Upper lobe of right lung (tissue), 1 donor: Measurements from ENCODE around the gene ADAP1. TPM values are rescaled to one million over a fixed set of nuclear protein-coding genes. Genes with fewer than 3 reads are reported as not detected.

Experiments used
- ATAC-seq: fragments of 200-7000 bp; cut with Tn5 transposase; one replicate; pipeline ENCODE4 v1.9.1; 2020; ENCODE audit warnings: mild to moderate bottlenecking, moderate library complexity
- DNase-seq: peaks from one replicate; pipeline ENCODE4 v3.0.0-alpha.2; 2020
- H3K27ac ChIP-seq: fragments of 200-600 bp; one replicate; pipeline ENCODE4 v1.8.0; 2022
- H3K27me3 ChIP-seq: fragments of 200-600 bp; one replicate; pipeline ENCODE4 v1.8.0; 2022; ENCODE audit warnings: mild to moderate bottlenecking
- H3K36me3 ChIP-seq: fragments of 200-600 bp; one replicate; pipeline ENCODE4 v1.8.0; 2022
- H3K4me1 ChIP-seq: fragments of 200-600 bp; one replicate; pipeline ENCODE4 v1.8.0; 2022
- H3K4me3 ChIP-seq: fragments of 200-600 bp; one replicate; pipeline ENCODE4 v1.8.0; 2022; ENCODE audit warnings: mild to moderate bottlenecking
- H3K9me3 ChIP-seq: fragments of 200-600 bp; one replicate; pipeline ENCODE4 v1.8.0; 2022
- intact Hi-C: fragments of 100-400 bp; cut with DNase I; formaldehyde crosslinking; loops from one replicate; pipeline ENCODE4 v1.11.0; 2022
- total RNA-seq: library from RNA; stranded (reverse); fragmentation: NEBNext Ultra II Directional; extraction: Animal tissue kit (Norgen Biotek cat#: 25700); gene quantifications from one replicate; pipeline ENCODE4 v1.2.1, GENCODE V29; 2021
- TF ChIP-seq, protein P1 (sequence below): fragments of 200-600 bp; IDR thresholded peaks from one replicate; pipeline ENCODE4 v1.8.0; 2022; ENCODE audit warnings: antibody characterized with exemption
- donor health status: DM: no; HTN: yes; CAD: no; lungs with severe emphysema.

ADAP1 gene
- total RNA-seq, 1 donor from 2014 or later = 30.7 TPM

GRCh38 chr7:935874-936385 is 18.6 kb downstream of the ADAP1 start:
- DNase-seq (no peak), ATAC-seq (no peak)
- H3K9me3 ChIP-seq = no peaks in the 10 kb centered on the region
- no peak overlapping the region for H3K4me3 ChIP-seq
- H3K36me3 ChIP-seq = no peaks in the 10 kb centered on the region
- intact Hi-C loops = no loop called here
- no peaks in the 10 kb centered on the region for H3K27me3 ChIP-seq
- no peak overlapping the region for H3K27ac ChIP-seq
- TF ChIP-seq, protein P1, sequence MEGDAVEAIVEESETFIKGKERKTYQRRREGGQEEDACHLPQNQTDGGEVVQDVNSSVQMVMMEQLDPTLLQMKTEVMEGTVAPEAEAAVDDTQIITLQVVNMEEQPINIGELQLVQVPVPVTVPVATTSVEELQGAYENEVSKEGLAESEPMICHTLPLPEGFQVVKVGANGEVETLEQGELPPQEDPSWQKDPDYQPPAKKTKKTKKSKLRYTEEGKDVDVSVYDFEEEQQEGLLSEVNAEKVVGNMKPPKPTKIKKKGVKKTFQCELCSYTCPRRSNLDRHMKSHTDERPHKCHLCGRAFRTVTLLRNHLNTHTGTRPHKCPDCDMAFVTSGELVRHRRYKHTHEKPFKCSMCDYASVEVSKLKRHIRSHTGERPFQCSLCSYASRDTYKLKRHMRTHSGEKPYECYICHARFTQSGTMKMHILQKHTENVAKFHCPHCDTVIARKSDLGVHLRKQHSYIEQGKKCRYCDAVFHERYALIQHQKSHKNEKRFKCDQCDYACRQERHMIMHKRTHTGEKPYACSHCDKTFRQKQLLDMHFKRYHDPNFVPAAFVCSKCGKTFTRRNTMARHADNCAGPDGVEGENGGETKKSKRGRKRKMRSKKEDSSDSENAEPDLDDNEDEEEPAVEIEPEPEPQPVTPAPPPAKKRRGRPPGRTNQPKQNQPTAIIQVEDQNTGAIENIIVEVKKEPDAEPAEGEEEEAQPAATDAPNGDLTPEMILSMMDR = no peak
- no peaks in the 10 kb centered on the region for H3K4me1 ChIP-seq

GRCh38 chr7:935164-935873 is 19.2 kb downstream of the ADAP1 start:
- Histone ChIP-seq H3K9me3 (no peaks in the 10 kb centered on the region), H3K4me1 (no peaks in the 10 kb centered on the region), H3K27ac (no peak overlapping the region), H3K27me3 (no peaks in the 10 kb centered on the region), H3K4me3 (no peak overlapping the region), H3K36me3 (no peaks in the 10 kb centered on the region)
- DNase-seq = peak; percentile 57
- TF ChIP-seq, protein P1 = no peak
- intact Hi-C loops = no loop called here
- ATAC-seq = no peak

DNA sequence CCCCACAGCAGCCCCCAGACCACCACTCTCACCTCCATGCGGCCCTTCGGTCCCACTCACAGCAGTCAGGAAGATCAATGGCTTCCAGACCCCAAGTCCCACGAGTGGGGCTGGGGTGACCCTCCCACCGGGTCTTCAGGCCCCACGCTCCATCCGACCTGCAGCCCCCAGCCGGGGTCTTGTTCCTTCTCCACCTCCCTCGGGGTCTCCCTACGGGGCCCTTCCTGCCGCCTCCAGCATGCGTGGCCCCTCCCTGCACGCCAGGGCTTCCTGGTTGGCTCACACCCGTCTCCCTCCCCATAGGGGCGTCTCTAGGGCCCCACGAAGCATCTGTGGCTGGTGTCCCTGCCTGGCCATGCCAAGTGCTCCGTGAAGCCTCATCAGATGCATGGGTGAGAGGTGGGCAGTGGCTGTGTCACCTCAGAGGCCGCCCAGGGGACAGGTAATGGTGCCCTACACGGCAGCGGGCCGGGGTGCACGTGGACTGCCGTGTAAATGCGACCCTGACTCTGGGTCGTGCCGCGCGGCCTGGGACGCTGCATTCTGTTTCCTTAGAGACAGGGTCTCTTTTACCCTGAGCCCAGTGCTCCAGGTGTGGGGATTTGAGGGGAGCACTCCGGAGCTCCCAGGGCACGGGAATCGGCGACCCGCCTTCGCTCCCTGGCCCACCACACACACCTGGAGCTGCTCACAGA is 19.9 kb downstream of the ADAP1 start:
- DNase-seq (peak; percentile 51), ATAC-seq (no peak)
- Histone ChIP-seq H3K9me3 (no peaks in the 10 kb centered on the region), H3K27me3 (no peaks in the 10 kb centered on the region), H3K36me3 (no peaks in the 10 kb centered on the region), H3K4me1 (no peaks in the 10 kb centered on the region), H3K27ac (no peak overlapping the region), H3K4me3 (no peak overlapping the region)
- intact Hi-C loops = no loop called here
- TF ChIP-seq, protein P1 = no peak

DNA sequence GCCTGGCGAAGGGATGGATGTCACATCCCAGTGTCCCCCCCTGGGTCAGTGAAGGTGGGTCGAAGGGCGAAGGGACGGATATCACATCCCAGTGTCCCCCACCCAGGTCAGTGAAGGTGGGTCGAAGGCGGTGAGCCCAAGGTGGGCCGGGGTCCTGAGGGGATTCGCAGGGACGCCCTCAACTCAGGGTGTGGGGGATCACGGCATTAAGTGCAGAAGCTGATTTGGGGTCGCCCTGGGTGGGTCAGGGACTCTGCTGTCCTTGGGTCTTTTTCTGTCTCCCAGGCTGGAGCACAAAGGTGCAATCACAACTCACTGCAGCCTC is 21.9 kb downstream of the ADAP1 start:
- H3K4me1 ChIP-seq = no peaks in the 10 kb centered on the region
- H3K27me3 ChIP-seq = no peaks in the 10 kb centered on the region
- ATAC-seq (no peak), DNase-seq (peak; percentile 54)
- no peak overlapping the region for H3K4me3 ChIP-seq
- no peak overlapping the region for H3K27ac ChIP-seq
- no peaks in the 10 kb centered on the region for H3K9me3 ChIP-seq
- TF ChIP-seq, protein P1 = no peak
- intact Hi-C loops = no loop called here
- H3K36me3 ChIP-seq = no peaks in the 10 kb centered on the region

DNA sequence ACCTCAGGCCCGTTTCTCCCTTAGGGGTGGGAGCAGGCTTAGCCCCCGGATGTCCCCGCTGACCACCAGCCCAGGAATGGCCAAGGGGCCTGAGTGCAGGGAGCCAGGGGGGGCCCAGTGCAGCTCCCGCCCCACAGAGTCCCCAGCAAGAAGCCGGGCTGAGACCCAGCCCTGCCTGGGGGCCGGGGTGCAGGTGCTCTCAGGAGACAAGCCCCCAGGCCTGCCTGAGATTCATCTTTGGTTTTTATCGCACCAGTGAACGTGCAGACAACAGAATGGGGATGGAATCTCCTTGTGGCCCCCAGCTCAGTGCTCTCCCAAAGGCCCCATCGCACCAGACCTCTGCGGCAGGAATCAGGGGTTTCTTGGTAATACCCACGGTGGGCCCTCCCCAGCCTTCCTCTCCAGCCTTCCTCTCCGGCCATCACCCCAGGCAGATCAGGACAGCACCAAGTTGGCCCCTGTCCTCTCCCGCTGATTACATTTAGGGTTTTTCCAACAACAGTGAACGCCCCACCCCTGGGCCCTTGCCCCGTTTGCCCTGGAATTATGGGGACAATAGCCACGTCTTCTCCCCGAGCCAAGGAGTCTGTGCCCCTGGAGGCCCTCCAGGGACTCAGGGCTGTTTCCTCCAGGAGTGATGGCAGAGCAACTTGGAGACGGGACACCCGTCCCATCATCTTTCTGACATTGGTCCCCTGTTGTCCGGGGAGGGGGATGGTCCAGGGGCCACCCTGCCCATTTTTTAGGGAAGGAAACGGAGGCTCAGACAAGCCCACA is 22.4 kb downstream of the ADAP1 start:
- ATAC-seq (no peak), DNase-seq (peak; percentile 62)
- H3K36me3 ChIP-seq = no peaks in the 10 kb centered on the region
- TF ChIP-seq, protein P1 = no peak
- H3K9me3 ChIP-seq = no peaks in the 10 kb centered on the region
- no peaks in the 10 kb centered on the region for H3K27me3 ChIP-seq
- no peak overlapping the region for H3K4me3 ChIP-seq
- H3K4me1 ChIP-seq = no peaks in the 10 kb centered on the region
- no peak overlapping the region for H3K27ac ChIP-seq
- intact Hi-C loops = no loop called here
